HG02678 (cell line): ENCODE results near the gene EED.

ENCODE experiments used
- ATAC-seq: cut with Tn5 transposase; IDR thresholded peaks from one replicate; pipeline ENCODE4 v1.9.1; 2021; ENCODE audit warnings: mild to moderate bottlenecking, moderate library complexity; ENCODE audit not compliant: unreplicated experiment

Gene EED, protein sequence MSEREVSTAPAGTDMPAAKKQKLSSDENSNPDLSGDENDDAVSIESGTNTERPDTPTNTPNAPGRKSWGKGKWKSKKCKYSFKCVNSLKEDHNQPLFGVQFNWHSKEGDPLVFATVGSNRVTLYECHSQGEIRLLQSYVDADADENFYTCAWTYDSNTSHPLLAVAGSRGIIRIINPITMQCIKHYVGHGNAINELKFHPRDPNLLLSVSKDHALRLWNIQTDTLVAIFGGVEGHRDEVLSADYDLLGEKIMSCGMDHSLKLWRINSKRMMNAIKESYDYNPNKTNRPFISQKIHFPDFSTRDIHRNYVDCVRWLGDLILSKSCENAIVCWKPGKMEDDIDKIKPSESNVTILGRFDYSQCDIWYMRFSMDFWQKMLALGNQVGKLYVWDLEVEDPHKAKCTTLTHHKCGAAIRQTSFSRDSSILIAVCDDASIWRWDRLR

GRCh38 chr11:86244522-86245368, at the start of gene EED:
Gene EED, plus strand, starts transcription at chr11:86244753. Its CDS starts 477 bp downstream, at chr11:86245230.
- peak; percentile 70 for ATAC-seq

DNA sequence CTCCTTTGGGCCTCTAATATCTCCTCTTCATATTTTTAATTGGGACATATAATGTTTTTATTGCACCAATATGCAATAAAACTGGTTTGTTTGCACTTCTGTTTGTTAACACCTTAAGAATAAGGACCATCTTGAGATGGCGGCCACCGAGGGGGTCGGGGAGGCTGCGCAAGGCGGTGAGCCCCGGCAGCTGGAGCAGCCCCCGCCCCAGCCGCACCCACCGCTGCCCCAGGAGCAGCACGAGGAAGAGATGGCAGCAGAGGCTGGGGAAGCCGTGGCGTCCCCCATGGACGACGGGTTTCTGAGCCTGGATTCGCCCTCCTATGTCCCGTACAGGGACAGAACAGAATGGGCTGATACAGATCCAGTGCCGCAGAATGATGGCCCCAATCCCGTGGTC, 49.6 kb upstream of the EED start:
- no peak for ATAC-seq

DNA sequence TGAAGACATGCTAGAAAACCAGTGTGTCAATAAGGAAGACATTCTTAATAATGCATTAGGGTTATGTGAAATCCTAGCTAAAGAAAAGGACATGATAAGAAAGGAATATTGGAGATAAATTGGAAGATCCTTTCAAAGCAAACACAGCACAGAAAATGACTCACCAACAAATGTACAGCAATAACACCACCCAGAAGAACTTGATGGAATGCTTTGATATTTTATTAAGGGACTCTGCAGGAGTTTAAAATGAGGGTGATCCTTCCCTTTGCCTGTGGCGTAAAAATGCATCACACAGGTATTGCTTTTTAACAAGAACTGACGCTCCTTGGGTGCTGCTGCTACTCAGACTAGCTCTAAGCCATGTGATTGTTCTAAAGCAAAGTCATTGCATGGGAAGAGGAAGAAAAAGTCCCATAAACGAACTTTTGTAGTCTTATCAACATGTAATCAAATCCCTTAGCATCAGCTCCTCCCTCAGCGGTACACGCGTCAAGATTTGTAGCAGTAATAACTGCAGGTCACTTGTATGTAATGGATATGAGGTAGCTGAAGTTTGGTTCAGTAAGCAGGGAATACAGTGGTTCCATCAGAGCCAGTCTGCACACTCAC, 48.4 kb upstream of the EED start:
- ATAC-seq = no peak

DNA sequence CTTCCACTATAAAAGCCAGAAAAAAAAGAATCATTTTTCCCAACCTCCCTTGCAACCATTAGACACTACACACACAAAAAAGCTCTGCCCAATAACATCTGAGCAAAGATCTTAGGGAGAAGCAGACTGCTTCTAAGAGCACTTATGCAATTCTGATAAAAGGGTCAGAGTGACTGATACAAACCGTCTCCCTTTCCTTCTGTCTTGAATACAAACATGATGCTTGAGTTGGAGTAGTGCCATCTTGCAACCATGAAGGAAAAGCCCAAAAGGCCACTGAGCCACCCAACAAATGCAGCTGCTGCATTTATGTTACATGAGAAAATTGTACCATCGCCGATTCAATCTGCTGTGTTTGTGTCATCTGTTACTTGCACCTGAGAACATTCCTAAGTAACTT, 47.6 kb upstream of the EED start:
- ATAC-seq = no peak

- ATAC-seq = no peak
Measured at GRCh38 chr11:86197448-86197847, 47.1 kb upstream of the EED start.

GRCh38 chr11:86198139-86198538, 46.4 kb upstream of the EED start:
- no peak for ATAC-seq

DNA sequence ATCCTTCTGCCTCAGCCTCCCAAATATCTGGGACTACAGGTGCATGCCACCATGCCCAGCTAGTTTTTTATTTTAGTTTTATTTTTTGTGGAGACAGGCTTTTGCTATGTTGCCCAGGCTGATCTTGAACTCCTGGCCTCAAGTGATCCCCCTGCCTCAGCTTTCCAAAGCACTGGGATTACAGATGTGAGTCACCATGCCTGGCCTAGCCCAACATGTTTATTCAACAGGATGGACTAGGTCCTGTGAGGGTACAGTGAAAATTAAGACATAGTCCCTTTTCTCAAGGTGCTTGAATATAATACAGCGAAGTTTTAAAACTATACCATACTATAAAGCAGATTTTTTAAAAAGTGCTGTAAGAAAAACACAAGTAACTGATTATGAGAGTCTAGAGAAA, 45.2 kb upstream of the EED start:
- ATAC-seq = no peak

GRCh38 chr11:86201371-86201884, 43.1 kb upstream of the EED start:
- no peak for ATAC-seq

DNA sequence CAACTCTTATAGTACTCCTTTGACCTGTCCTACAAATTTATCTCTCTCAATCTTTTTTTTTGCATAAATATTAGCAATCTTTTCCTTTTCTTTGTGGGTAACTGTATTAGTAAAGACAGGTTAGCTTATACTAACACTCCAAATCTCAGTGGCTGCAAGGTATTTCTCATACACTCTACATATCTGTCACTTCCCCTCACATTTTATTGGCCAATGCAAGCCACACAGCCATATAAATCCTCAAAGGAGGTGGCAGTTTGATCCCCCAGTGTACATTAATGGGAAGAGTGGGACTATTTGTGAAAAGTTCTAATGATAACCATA, 42.6 kb upstream of the EED start:
- peak; percentile 42 for ATAC-seq

GRCh38 chr11:86204356-86204755, 40.2 kb upstream of the EED start:
- no peak for ATAC-seq

DNA sequence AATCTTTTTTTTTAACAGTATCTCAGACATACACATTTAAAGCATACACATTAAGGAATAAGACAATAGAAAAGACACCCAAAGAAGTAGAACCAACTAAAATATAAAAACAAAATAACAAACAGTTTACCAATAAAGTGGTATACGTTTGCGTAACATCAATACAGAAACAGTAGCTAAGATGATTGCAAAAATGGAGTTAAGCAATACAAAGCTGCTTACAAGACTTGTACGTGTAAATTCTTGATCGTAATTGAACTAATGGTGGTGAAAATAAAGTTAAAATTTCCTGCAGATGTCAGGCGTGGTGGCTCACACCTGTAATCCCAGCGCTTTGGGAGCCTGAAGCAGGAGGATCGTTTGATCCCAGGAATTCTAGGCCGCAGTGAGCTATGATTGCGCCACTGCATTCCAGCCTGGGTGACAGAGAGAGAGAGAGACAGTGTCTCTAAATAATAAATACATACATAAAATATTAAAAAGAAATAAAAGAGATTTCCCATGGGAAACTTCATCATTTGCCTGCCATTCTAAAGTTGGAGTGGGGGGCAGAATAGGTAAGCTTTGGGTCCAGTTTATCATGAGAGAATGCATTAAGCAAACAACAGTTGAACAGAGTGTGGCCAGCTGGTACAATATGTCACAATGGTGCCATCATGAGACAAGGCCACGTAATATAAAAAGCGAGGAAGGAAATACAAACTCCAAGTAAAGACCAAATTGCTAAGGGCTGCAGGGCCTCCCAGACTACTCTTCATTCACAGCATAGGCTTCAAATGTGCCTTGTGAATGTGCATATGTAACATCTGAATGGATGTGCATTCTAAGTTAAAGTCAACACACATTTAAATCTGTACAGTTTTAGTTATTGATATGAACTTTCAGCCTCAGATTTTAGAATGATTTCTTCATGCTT, 38.9 kb upstream of the EED start:
- ATAC-seq = no peak

DNA sequence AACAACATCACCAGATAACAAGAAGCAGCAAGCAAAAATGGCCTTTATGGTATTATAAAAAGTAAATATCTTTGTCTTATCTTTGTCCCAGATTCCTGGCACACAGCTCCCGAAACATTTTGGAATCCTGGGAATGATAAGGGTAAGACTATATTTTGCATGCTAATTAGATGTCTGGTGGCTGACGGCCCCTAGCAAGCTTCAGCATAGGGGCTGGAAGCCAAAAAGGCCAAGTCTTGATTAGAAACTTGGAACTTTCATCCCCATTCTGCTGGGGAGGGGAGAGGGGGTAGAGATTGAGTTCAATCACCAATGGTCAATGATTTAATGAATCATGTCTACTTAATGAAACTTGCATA, 38.2 kb upstream of the EED start:
- ATAC-seq = no peak

GRCh38 chr11:86207413-86207812, 37.1 kb upstream of the EED start:
- ATAC-seq = no peak

DNA sequence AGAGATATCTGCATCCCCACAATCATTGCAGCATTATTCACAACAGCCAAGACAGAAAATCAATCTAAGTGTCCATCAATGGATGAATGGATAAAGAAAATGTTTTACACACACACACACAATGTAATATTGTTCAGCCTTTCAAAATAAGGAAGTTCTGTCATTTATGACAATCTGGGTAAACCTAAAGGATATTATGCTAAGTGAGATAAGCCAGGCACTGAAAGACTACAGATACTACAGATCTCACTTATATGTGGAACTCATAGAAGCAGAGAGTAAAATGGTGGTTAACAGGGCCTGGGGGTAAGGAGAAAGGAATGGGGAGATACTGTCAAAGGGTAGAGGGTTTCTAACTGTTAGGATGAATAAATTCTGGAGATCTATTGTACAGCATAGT, 36.0 kb upstream of the EED start:
- no peak for ATAC-seq

GRCh38 chr11:86209806-86210657, 34.5 kb upstream of the EED start:
- ATAC-seq = no peak

DNA sequence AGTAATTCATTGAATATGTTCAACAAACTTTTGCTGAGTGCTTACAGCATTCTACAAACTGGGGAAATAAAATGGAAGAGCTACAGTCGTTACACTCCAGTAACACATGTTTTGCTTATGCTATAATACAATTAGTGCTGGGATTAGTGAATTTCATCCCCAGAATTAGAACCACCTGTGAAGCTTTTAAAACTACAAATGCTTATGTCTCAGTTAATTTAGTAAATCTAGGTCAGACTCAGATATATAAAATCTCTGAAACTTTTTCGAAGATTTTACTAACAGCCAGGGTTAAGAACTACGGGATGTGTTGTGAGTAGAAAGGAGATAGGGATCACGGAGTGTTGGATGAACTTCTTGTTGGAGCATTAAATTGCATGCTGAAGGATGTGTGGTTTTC, 33.7 kb upstream of the EED start:
- no peak for ATAC-seq

GRCh38 chr11:86211619-86212018, 32.9 kb upstream of the EED start:
- peak; percentile 45 for ATAC-seq

- no peak for ATAC-seq
Measured at GRCh38 chr11:86212019-86212611, 32.4 kb upstream of the EED start.

GRCh38 chr11:86214710-86215109, 29.8 kb upstream of the EED start:
- ATAC-seq = peak; percentile 48
